Endothelial cell (in vitro differentiated cells): Measurements from ENCODE around the gene PPP1R14C. TPM values are rescaled to one million over a fixed set of nuclear protein-coding genes. Genes with fewer than 3 reads are reported as not detected.

Experiments
- DNase-seq: peaks from one replicate; pipeline ENCODE4 v3.0.0; 2021; ENCODE audit warnings: low spot score
- H3K27ac Mint-ChIP-seq: one replicate; pipeline ENCODE4 v1.8.0; 2021; ENCODE audit warnings: mixed read lengths, inconsistent platforms; ENCODE audit not compliant: unreplicated experiment
- H3K27me3 Mint-ChIP-seq: one replicate; pipeline ENCODE4 v1.8.0; 2021; ENCODE audit warnings: mild to moderate bottlenecking, moderate library complexity, mixed read lengths, inconsistent platforms; ENCODE audit not compliant: unreplicated experiment
- H3K36me3 Mint-ChIP-seq: one replicate; pipeline ENCODE4 v1.8.0; 2021; ENCODE audit warnings: mild to moderate bottlenecking, low read depth, mixed read lengths, inconsistent platforms; ENCODE audit not compliant: unreplicated experiment
- H3K4me1 Mint-ChIP-seq: one replicate; pipeline ENCODE4 v1.8.0; 2021; ENCODE audit warnings: mild to moderate bottlenecking, mixed read lengths, inconsistent platforms; ENCODE audit not compliant: unreplicated experiment
- H3K4me3 Mint-ChIP-seq: one replicate; pipeline ENCODE4 v1.8.0; 2021; ENCODE audit warnings: mild to moderate bottlenecking, mixed read lengths, inconsistent platforms; ENCODE audit not compliant: unreplicated experiment
- H3K9me3 Mint-ChIP-seq: one replicate; pipeline ENCODE4 v1.8.0; 2021; ENCODE audit warnings: mixed read lengths, inconsistent platforms; ENCODE audit not compliant: unreplicated experiment
- CTCF ChIP-seq: fragments of 200-600 bp; sonication (generic); IDR thresholded peaks from one replicate; pipeline ENCODE4 v1.5.0; 2021; ENCODE audit warnings: antibody characterized with exemption; ENCODE audit not compliant: unreplicated experiment
- total RNA-seq: library from RNA; stranded (reverse); fragmentation: NEBNext Ultra II Directional; extraction: Animal tissue kit (Norgen Biotek cat#: 25700); gene quantifications from one replicate; pipeline ENCODE4 v1.2.1, GENCODE V29; 2021; ENCODE audit not compliant: unreplicated experiment

Gene PPP1R14C
- total RNA-seq, 1 donor from 2014 or later: 2.5 TPM

GRCh38 chr6:150142097-150142669 is 661 bp upstream of the PPP1R14C start:
- peaks cover 7% of the 10 kb centered on the region for H3K27me3 Mint-ChIP-seq
- no peak for DNase-seq
- no peak for TF ChIP-seq CTCF
- H3K36me3 Mint-ChIP-seq: no peaks in the 10 kb centered on the region
- H3K4me3 Mint-ChIP-seq: peak overlapping the region; percentile 87
- H3K9me3 Mint-ChIP-seq: no peaks in the 10 kb centered on the region
- H3K27ac Mint-ChIP-seq: peak overlapping the region; percentile 31
- peaks cover 15% of the 10 kb centered on the region for H3K4me1 Mint-ChIP-seq

- H3K4me3 Mint-ChIP-seq: peak overlapping the region; percentile 90
- H3K36me3 Mint-ChIP-seq: no peaks in the 10 kb centered on the region
- H3K9me3 Mint-ChIP-seq: no peaks in the 10 kb centered on the region
- H3K27ac Mint-ChIP-seq: no peak overlapping the region
- H3K27me3 Mint-ChIP-seq: peaks cover 9% of the 10 kb centered on the region
- peaks cover 15% of the 10 kb centered on the region for H3K4me1 Mint-ChIP-seq
- TF ChIP-seq CTCF: no peak
- DNase-seq: no peak
These were observed 861 bp downstream of the PPP1R14C start for GRCh38 chr6:150143516-150144293.

- Mint-ChIP-seq H3K9me3 (no peaks in the 10 kb centered on the region), H3K4me1 (peaks cover 15% of the 10 kb centered on the region), H3K27ac (no peak overlapping the region), H3K4me3 (peak overlapping the region; percentile 90), H3K27me3 (peaks cover 9% of the 10 kb centered on the region), H3K36me3 (no peaks in the 10 kb centered on the region)
- TF ChIP-seq CTCF: no peak
- DNase-seq: no peak
These were observed 1.5 kb downstream of the PPP1R14C start for GRCh38 chr6:150144294-150144868.

GRCh38 chr6:150145427-150145826 is 2.6 kb downstream of the PPP1R14C start:
- peaks cover 13% of the 10 kb centered on the region for H3K27me3 Mint-ChIP-seq
- H3K9me3 Mint-ChIP-seq: no peaks in the 10 kb centered on the region
- H3K4me3 Mint-ChIP-seq: no peak overlapping the region
- H3K36me3 Mint-ChIP-seq: no peaks in the 10 kb centered on the region
- H3K4me1 Mint-ChIP-seq: peaks cover 24% of the 10 kb centered on the region
- no peak for DNase-seq
- H3K27ac Mint-ChIP-seq: no peak overlapping the region
- TF ChIP-seq CTCF: no peak

GRCh38 chr6:150145830-150146229 is 3.0 kb downstream of the PPP1R14C start:
- Mint-ChIP-seq H3K27me3 (peaks cover 16% of the 10 kb centered on the region), H3K4me3 (no peak overlapping the region), H3K4me1 (peaks cover 29% of the 10 kb centered on the region), H3K36me3 (no peaks in the 10 kb centered on the region), H3K9me3 (no peaks in the 10 kb centered on the region), H3K27ac (no peak overlapping the region)
- TF ChIP-seq CTCF: no peak
- DNase-seq: no peak
